Fibroblast of pulmonary artery (primary cell): ENCODE measurements around the gene KCNK6.

Source experiments
- DNase-seq: peaks from one replicate; pipeline ENCODE4 v3.0.0-alpha.2; 2010; ENCODE audit warnings: low read depth
- H3K4me3 ChIP-seq: replicated peaks from 2 replicates; pipeline ENCODE4 v1.5.1; 2011; ENCODE audit warnings: low read depth, mild to moderate bottlenecking, control low read depth, low read length, moderate library complexity
- TF ChIP-seq, protein P1 (sequence below): IDR thresholded peaks from 2 replicates; pipeline ENCODE4 v1.5.1; 2011; ENCODE audit warnings: mild to moderate bottlenecking, control low read depth, low read length, inconsistent platforms; ENCODE audit errors: missing control alignments

KCNK6 gene

DNA sequence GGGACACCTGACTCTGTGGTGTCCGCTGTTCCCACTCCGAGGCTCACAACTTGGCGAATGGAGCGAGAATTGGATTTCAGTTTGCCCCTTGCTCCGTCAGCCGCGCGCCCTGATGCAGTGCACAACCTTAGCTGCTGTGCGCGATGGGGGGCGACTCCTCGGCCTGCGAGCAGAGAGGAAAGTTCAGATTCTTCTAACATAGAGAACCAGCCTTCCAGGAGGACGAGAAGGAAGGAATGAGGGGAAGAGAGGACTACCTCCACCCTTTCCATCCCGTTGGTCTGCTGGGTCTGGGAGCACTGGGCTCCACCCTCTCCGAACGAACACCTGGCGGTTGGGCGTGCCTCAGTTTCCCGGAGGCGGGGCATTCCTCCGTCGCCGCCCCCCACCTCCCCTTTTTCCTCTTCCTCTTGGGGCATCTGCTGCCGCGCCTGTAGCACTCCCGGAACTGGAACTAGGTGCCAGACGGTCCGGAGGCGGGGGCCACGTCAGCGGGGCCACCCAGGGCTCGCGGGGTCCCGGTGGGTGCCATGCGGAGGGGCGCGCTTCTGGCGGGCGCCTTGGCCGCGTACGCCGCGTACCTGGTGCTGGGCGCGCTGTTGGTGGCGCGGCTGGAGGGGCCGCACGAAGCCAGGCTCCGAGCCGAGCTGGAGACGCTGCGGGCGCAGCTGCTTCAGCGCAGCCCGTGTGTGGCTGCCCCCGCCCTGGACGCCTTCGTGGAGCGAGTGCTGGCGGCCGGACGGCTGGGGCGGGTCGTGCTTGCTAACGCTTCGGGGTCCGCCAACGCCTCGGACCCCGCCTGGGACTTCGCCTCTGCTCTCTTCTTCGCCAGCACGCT lies at the start of gene KCNK6:
Gene KCNK6, plus strand, starts transcription at position 425 of the 838 bp plus-strand sequence. Its CDS starts 106 bp downstream, at position 531.
- DNase-seq, result peak; percentile 23
- H3K4me3 ChIP-seq, result peak within 1 kb of the TSS; percentile 61
- TF ChIP-seq, protein P1, sequence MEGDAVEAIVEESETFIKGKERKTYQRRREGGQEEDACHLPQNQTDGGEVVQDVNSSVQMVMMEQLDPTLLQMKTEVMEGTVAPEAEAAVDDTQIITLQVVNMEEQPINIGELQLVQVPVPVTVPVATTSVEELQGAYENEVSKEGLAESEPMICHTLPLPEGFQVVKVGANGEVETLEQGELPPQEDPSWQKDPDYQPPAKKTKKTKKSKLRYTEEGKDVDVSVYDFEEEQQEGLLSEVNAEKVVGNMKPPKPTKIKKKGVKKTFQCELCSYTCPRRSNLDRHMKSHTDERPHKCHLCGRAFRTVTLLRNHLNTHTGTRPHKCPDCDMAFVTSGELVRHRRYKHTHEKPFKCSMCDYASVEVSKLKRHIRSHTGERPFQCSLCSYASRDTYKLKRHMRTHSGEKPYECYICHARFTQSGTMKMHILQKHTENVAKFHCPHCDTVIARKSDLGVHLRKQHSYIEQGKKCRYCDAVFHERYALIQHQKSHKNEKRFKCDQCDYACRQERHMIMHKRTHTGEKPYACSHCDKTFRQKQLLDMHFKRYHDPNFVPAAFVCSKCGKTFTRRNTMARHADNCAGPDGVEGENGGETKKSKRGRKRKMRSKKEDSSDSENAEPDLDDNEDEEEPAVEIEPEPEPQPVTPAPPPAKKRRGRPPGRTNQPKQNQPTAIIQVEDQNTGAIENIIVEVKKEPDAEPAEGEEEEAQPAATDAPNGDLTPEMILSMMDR, result no peak

DNA sequence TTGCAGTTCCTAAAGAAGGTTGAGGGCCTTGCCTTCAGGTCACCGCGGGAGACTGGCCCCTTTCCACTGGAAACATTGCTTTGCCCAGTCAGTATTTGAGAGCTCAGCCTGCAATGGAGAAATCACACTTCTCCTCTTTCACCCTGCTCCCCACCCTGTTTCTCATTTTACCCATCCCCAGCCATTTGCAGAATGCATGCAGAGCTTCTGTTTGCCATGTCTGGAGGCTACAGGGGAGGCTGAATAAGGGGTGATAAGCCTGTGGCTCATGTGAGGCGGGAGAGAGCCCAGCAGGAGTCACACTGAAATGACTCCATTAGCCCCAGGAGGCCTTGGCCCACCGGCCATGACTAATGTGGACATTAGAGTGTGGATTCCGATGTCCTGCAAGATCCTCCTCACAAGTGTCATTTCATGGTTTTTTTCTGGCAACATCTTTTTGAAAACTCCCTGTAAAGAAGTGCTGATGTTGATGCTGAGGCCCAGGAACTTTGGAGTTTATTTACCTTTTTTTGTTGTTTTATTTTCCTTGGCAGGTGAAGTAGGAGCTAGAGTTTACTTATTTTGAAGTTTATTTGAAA lies 49.0 kb upstream of the KCNK6 start:
- no peak for DNase-seq
- TF ChIP-seq, protein P1, result no peak
- no peak overlapping the region for H3K4me3 ChIP-seq

DNA sequence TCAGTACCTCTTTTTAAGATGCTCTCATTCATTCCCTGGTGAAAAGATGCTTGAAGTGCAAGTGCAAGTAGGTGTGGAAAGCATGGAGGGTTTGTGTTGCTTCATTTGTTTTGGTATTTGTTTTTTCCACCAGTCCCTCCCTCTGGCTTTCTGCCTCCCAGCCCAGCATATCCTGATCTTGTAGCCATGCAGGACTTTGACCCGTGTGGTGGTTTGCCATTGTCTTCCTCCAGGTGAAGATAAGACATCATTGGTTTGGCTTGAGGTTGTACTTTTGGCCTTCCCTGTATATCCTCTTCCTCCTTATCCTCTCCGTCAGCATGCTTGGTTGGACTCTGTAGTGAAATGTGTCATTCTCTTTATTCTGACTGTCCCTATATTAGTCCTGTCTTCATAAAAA lies 46.1 kb upstream of the KCNK6 start:
- TF ChIP-seq, protein P1, result no peak

DNA sequence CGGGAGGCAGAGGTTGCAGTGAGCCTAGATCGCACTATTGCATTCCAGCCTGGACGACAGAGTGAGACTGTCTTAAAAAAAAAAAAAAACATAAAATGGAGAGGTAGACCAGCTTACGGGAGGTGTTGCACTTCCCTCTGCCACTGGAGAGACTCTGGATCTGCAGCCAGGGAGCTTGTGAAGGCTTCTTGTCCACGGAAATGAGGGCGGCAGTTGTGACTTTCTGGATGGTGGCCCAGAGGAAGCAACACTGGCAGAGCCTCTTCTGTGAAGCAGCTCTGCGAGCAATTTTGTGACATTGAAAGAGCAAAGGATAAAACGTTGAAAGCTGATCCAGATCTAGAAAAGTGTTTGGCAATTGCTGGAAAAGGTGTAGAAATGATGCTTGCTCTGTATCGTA lies 44.9 kb upstream of the KCNK6 start:
- TF ChIP-seq, protein P1, result no peak
- no peak overlapping the region for H3K4me3 ChIP-seq
- DNase-seq, result no peak

More for the DNA sequence above, 46.1 kb upstream of the KCNK6 start:
- no peak overlapping the region for H3K4me3 ChIP-seq
- DNase-seq, result no peak

DNA sequence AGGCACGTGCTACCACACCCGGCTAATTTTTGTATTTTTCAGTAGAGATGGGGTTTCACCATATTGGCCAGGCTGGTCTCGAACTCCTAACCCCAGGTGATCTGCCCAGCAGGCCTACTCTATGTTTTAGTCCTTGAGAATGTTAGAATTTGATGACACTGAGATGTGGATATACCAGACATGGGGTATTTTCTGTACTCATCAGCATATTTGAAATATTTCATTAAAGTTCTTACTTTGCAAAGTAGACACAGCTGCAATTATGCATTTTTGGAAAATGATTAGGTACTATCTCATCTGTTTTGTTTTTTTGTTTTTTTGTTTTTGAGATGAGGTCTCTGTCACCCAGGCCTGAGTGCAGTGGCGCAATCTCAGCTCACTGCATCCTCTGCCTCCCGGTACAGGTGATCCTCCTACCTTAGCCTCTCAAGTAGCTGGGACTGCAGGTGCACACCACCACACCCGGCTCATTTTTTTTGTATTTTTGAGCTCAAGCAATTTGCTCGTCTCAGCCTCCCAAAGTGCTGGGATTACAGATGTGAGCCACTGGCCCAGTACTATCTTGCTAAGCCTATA lies 42.6 kb upstream of the KCNK6 start:
- no peak overlapping the region for H3K4me3 ChIP-seq
- DNase-seq, result no peak
- TF ChIP-seq, protein P1, result no peak

DNA sequence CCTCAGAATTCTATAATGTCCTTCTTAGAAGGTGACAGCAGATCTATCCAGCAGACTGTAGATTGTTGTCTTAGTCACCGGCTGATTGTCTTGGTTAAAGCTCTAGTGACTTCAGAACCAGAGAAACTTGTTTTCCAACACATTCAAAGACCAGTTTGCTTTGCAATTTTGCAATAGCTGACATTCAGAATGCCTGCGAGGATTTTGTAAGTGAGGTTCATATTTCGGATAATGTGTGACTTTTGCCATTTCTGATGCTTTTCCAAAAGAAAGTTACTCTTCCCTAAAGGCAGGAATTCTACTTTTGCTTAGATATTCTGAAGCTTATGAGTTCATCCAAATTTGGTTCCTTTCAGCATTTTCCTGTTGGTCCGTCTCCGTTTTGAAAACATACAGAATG lies 42.1 kb upstream of the KCNK6 start:
- peak; percentile 60 for DNase-seq
- no peak overlapping the region for H3K4me3 ChIP-seq
- TF ChIP-seq, protein P1, result no peak
